Measurements from ENCODE around the gene TSTD2. TPM values are rescaled to one million over a fixed set of nuclear protein-coding genes. Genes with fewer than 3 reads are reported as not detected.

Gene TSTD2
- total RNA-seq, 3 donors from 2014 or later = 21.8 to 25.9 (median 24.4) TPM

- no peak for DNase-seq (ENCODE audit: low spot score in 2 of 2)
- no peak overlapping the region for H3K4me3 ChIP-seq
- no peaks in the 10 kb centered on the region for H3K36me3 ChIP-seq
- H3K4me1 ChIP-seq = no peaks in the 10 kb centered on the region
- H3K27ac ChIP-seq = no peak overlapping the region
- H3K9me3 ChIP-seq = no peaks in the 10 kb centered on the region
- no peaks in the 10 kb centered on the region for H3K27me3 ChIP-seq
- TF ChIP-seq POLR2AphosphoS5 (IDR thresholded peaks at IDR 0.05) = no peak
- TF ChIP-seq POLR2A (IDR thresholded peaks at IDR 0.05) = no peak
- no peak for TF ChIP-seq CTCF (IDR thresholded peaks at IDR 0.05)
- intact Hi-C loops (cut with DNase I; ENCODE audit: low total_unique reads) = no loop called here
Measured at GRCh38 chr9:97551308-97551707, 81.9 kb downstream of the TSTD2 start.

- no peak for DNase-seq (ENCODE audit: low spot score in 2 of 2)
- Histone ChIP-seq H3K27me3 (no peaks in the 10 kb centered on the region), H3K9me3 (no peaks in the 10 kb centered on the region), H3K36me3 (no peaks in the 10 kb centered on the region), H3K27ac (no peak overlapping the region), H3K4me3 (no peak overlapping the region), H3K4me1 (no peaks in the 10 kb centered on the region)
- TF ChIP-seq CTCF (IDR thresholded peaks at IDR 0.05) (no peak), POLR2AphosphoS5 (IDR thresholded peaks at IDR 0.05) (no peak), POLR2A (IDR thresholded peaks at IDR 0.05) (no peak)
- intact Hi-C loops (cut with DNase I; ENCODE audit: low total_unique reads) = no loop called here
Measured at GRCh38 chr9:97550386-97550785, 82.8 kb downstream of the TSTD2 start.

Other genes starting within 250 kb of the TSTD2 start
- 10 to 100 TPM in 2 of 3 donors, 1 to 10 TPM in 1; 9.8 to 15.1 (median 14.8) TPM for gene TDRD7, start 221.3 kb downstream of the TSTD2 start, total RNA-seq
- 10 to 100 TPM; 10.4 to 15.4 (median 13.9) TPM for gene TMOD1, start 131.7 kb downstream of the TSTD2 start, total RNA-seq
- 10 to 100 TPM; 25.0 to 33.2 (median 30.2) TPM for gene NCBP1, start 453 bp upstream of the TSTD2 start, total RNA-seq
- 10 to 100 TPM; 15.4 to 16.8 (median 16.7) TPM for gene XPA, start 64.0 kb upstream of the TSTD2 start, total RNA-seq
- gene FOXE1, start 219.9 kb upstream of the TSTD2 start, total RNA-seq = not detected